Measurements from ENCODE around the gene CNTN4. TPM values are rescaled to one million over a fixed set of nuclear protein-coding genes. Genes with fewer than 3 reads are reported as not detected.

Gene CNTN4
- total and polyA plus RNA-seq, 2 donors (not counting 3 experiments of a cell fraction or from before 2014, with no cell fraction given): not detected

DNA sequence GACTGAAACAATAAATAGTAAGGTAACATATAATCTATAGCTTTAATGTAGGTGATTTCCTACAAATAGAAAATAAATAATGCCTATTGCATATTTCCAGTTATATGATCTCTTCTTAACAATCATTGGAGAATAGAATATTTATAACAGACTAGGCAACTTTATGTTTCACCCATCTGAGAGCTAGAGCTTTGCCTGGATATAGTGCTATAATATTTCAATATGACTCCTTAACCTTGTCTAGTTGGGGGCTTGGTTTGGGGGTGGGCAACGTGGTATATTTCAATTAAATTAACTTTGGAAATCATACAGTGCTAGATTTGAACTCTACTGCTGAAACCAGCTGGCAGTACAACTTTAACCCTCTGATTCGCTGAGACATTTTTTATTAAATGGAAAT is 265.2 kb downstream of the CNTN4 start:
- Histone ChIP-seq H3K9me1 (replicated peaks; ENCODE audit: control insufficient read depth, extremely low read depth, insufficient read depth, low read length) (no peaks in the 10 kb centered on the region), H2AFZ (ENCODE audit: low read depth, low read length) (no peak overlapping the region), H3K9me3 (replicated peaks; ENCODE audit: control insufficient read depth, insufficient read depth, low read length) (peaks cover 3% of the 10 kb centered on the region), H3K36me3 (ENCODE audit: control insufficient read depth in 2 of 2, extremely low read depth in 1 of 2, insufficient read depth in 2 of 2, low read length in 2 of 2) (no peaks in the 10 kb centered on the region), H3K27me3 (ENCODE audit: control insufficient read depth in 2 of 2, insufficient read depth in 2 of 2, low read length in 2 of 2) (no peaks in the 10 kb centered on the region), H3K4me1 (ENCODE audit: control insufficient read depth, extremely low read depth, insufficient read depth, low read length) (no peaks in the 10 kb centered on the region), H4K20me1 (replicated peaks; ENCODE audit: control insufficient read depth, extremely low read depth, insufficient read depth, low read length) (no peaks in the 10 kb centered on the region), H3K9ac (replicated peaks; ENCODE audit: extremely low read depth, insufficient read depth, low read length) (no peak overlapping the region), H3K79me2 (ENCODE audit: control insufficient read depth, insufficient read depth, low read length) (no peaks in the 10 kb centered on the region), H3K27ac (ENCODE audit: insufficient read depth, low read depth, low read length) (no peak overlapping the region), H3K4me3 (replicated peaks in 1 of 3; ENCODE audit: insufficient read depth in 1 of 3, low read depth in 1 of 3, low read length in 3 of 3) (no peak overlapping the region), H3K4me2 (ENCODE audit: insufficient read depth, low read length) (no peak overlapping the region)
- FAIRE-seq (no peak), DNase-seq (ENCODE audit: low read depth, low spot score) (no peak)
- intact Hi-C loops (cut with micrococcal nuclease): no loop called here
- dilution Hi-C loops (cut with MboI; ENCODE audit: extremely low pct_ligation_motif_present, low sequenced_read_pairs): no loop called here
- ChIA-PET POLR2A (no interaction called here), CTCF (no interaction called here)
- TF ChIP-seq, protein P1, sequence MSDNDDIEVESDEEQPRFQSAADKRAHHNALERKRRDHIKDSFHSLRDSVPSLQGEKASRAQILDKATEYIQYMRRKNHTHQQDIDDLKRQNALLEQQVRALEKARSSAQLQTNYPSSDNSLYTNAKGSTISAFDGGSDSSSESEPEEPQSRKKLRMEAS (IDR thresholded peaks at IDR 0.05; ENCODE audit: insufficient read depth, insufficient read length): no peak
- TF ChIP-seq, protein P2, sequence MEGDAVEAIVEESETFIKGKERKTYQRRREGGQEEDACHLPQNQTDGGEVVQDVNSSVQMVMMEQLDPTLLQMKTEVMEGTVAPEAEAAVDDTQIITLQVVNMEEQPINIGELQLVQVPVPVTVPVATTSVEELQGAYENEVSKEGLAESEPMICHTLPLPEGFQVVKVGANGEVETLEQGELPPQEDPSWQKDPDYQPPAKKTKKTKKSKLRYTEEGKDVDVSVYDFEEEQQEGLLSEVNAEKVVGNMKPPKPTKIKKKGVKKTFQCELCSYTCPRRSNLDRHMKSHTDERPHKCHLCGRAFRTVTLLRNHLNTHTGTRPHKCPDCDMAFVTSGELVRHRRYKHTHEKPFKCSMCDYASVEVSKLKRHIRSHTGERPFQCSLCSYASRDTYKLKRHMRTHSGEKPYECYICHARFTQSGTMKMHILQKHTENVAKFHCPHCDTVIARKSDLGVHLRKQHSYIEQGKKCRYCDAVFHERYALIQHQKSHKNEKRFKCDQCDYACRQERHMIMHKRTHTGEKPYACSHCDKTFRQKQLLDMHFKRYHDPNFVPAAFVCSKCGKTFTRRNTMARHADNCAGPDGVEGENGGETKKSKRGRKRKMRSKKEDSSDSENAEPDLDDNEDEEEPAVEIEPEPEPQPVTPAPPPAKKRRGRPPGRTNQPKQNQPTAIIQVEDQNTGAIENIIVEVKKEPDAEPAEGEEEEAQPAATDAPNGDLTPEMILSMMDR (IDR thresholded peaks at IDR 0.05; ENCODE audit: extremely low read depth in 1 of 2, insufficient read depth in 1 of 2, low read depth in 1 of 2, low read length in 2 of 2): no peak
- no peak for TF ChIP-seq FOS (IDR thresholded peaks at IDR 0.05; ENCODE audit: borderline replicate concordance, insufficient read depth, low read length)
- no peak for TF ChIP-seq POLR2AphosphoS5 (IDR thresholded peaks at IDR 0.05; ENCODE audit: insufficient read depth, low read depth, low read length)
- TF ChIP-seq MYC (IDR thresholded peaks at IDR 0.05; ENCODE audit: low read depth, low read length): no peak
- TF ChIP-seq POLR2A (IDR thresholded peaks at IDR 0.05; ENCODE audit: low read depth, low read length): no peak
- TF ChIP-seq GATA2 (IDR thresholded peaks at IDR 0.05; ENCODE audit: insufficient read depth, insufficient read length, low read depth, low read length): no peak
- TF ChIP-seq JUN (IDR thresholded peaks at IDR 0.05; ENCODE audit: borderline replicate concordance, insufficient read depth, insufficient read length, low read depth): no peak
- TF ChIP-seq EZH2 (IDR thresholded peaks at IDR 0.05; ENCODE audit: borderline replicate concordance, low read depth, low read length, severe bottlenecking): no peak
- no TSS peak for BruUV-seq (replicated peaks)

Data from endothelial cell of umbilical vein (primary cell).